Loucy (cell line): ENCODE results near the gene TTYH2.

Experiments used
- H2AFZ ChIP-seq: fragments of 200-600 bp; sonication (generic); 2 replicates; pipeline ENCODE4 v1.6.0; 2016; ENCODE audit warnings: antibody characterized with exemption, mild to moderate bottlenecking, low read length, moderate library complexity
- H3F3A ChIP-seq: fragments of 200-600 bp; 2 replicates; pipeline ENCODE4 v1.6.0; 2016; ENCODE audit warnings: antibody characterized with exemption, low read depth, mild to moderate bottlenecking
- H3K27me3 ChIP-seq: fragments of 200-600 bp; sonication (generic); 2 replicates; pipeline ENCODE4 v1.6.1; 2014; ENCODE audit warnings: low read length, mild to moderate bottlenecking; ENCODE audit not compliant: insufficient read depth, poor library complexity, severe bottlenecking
- H3K36me3 ChIP-seq: fragments of 200-600 bp; sonication (generic); 2 replicates; pipeline ENCODE4 v1.6.1; 2016; ENCODE audit warnings: low read length; ENCODE audit not compliant: insufficient read depth
- H3K4me1 ChIP-seq: fragments of 200-600 bp; sonication (generic); 2 replicates; pipeline ENCODE4 v1.5.1; 2014; ENCODE audit warnings: low read length, mild to moderate bottlenecking; ENCODE audit not compliant: insufficient read depth, poor library complexity, severe bottlenecking
- H3K4me2 ChIP-seq: fragments of 200-600 bp; sonication (generic); 2 replicates; pipeline ENCODE4 v1.6.0; 2014; ENCODE audit warnings: antibody characterized with exemption, low read length, low read depth, mild to moderate bottlenecking; ENCODE audit not compliant: poor library complexity, severe bottlenecking
- H3K4me3 ChIP-seq: fragments of 200-600 bp; sonication (generic); 2 replicates; pipeline ENCODE4 v1.5.1; 2014; ENCODE audit warnings: low read length, mild to moderate bottlenecking, mixed read lengths; ENCODE audit not compliant: poor library complexity, severe bottlenecking
- H3K79me2 ChIP-seq: fragments of 200-600 bp; sonication (generic); 2 replicates; pipeline ENCODE4 v1.6.1; 2014; ENCODE audit warnings: low read length; ENCODE audit not compliant: insufficient read depth
- H3K9ac ChIP-seq: fragments of 200-600 bp; sonication (generic); 2 replicates; pipeline ENCODE4 v1.6.0; 2014; ENCODE audit warnings: mild to moderate bottlenecking, low read depth, low read length, moderate library complexity; ENCODE audit not compliant: poor library complexity, severe bottlenecking
- H3K9me2 ChIP-seq: fragments of 200-600 bp; sonication (generic); replicated peaks from 2 replicates; pipeline ENCODE4 v1.6.1; 2016; ENCODE audit warnings: low read depth, low read length, mixed read lengths
- H3K9me3 ChIP-seq: fragments of 200-600 bp; sonication (generic); 2 replicates; pipeline ENCODE4 v1.6.1; 2014; ENCODE audit warnings: mild to moderate bottlenecking, antibody characterized with exemption, low read length, low read depth; ENCODE audit not compliant: insufficient read depth
- H4K20me1 ChIP-seq: fragments of 200-600 bp; sonication (generic); 2 replicates; pipeline ENCODE4 v1.6.0; 2014; ENCODE audit warnings: antibody characterized with exemption, low read length, mild to moderate bottlenecking; ENCODE audit not compliant: insufficient read depth, poor library complexity, severe bottlenecking
- CTCF ChIP-seq: fragments of 200-600 bp; sonication (generic); conservative IDR thresholded peaks from 2 replicates; pipeline ENCODE4 v1.5.1; 2014; ENCODE audit warnings: mild to moderate bottlenecking, antibody characterized with exemption, low read length
- EZH2phosphoT487 ChIP-seq: fragments of 200-600 bp; IDR thresholded peaks from 2 replicates; pipeline ENCODE4 v1.6.1; 2018; ENCODE audit warnings: antibody characterized with exemption, mild to moderate bottlenecking, moderate library complexity, borderline replicate concordance

The TTYH2 gene

DNA sequence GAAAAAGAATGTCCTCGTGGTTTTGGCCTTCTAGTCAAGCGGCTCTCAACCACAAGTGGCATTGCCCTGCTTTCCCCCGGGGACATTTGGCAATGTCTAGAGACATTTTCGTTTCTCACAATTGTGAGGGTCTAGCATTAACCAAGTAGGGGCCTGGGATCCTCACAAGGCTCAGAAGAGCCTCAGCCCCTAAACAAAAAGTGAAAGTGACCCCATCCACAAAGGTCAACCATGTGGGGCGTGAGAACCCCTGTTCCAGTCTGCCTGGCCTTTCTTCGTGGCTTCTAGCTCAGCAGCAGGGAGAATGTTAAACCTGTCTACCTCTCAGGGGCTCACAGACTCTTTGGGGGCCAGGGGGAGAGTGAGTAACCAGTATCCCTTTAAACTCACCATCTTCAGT is 14.7 kb upstream of the TTYH2 start:
- Histone ChIP-seq H3K4me2 (no peak overlapping the region), H3K9ac (no peak overlapping the region), H3K27me3 (peaks cover 3% of the 10 kb centered on the region)

DNA sequence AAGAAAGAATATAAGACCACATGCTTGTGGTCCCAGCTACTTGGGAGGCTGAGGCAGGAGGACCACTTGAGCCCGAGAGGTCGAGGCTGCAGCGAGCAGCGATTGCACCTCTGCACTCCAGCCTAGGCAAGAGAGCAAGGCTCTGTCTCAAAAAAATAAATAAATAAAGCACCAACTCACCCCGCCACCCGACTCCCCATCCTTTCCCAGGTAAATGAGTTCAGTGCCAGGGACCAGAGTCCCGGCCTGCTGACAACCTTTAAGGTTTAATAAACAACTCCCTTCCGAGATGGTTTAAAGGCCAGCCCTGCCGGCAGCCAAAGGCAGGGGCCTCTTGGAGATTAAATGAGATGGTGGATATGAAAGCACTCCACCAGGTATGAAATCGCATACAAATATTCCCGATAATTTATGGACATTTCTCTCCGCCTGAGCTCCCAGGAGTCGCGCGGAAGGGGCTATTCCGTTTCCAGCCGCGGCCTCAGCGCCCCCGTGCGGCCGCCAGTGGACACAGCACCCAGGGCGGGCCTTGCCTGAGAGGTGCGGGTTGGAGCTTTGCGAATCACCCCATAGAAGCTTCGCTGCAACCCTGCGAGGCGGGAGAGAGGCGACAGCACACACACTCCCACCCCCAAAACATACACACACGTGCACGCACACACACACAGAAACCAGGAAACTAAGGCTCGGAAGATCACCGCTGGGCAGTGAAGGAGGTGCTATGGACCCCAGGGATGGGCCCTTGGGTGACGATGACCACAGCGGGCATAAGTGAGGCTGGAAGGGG is 13.9 kb upstream of the TTYH2 start:
- no peak for TF ChIP-seq EZH2phosphoT487
- peak; percentile 96 for TF ChIP-seq CTCF
- Histone ChIP-seq H2AFZ (0 out of 2 replicates have a peak overlapping the region, but pooled peaks have one; percentile 41), H4K20me1 (peaks cover 10% of the 10 kb centered on the region), H3K27me3 (peaks cover 10% of the 10 kb centered on the region), H3K9me2 (no peaks in the 10 kb centered on the region), H3K9me3 (no peaks in the 10 kb centered on the region), H3K4me2 (peak overlapping the region; percentile 14), H3K9ac (no peak overlapping the region), H3K4me3 (no peak overlapping the region), H3K36me3 (0 out of 2 replicates have a peak, but pooled peaks cover 4% of the 10 kb centered on the region), H3K4me1 (peaks cover 3% of the 10 kb centered on the region), H3K79me2 (peaks cover 10% of the 10 kb centered on the region), H3F3A (no peaks in the 10 kb centered on the region)

More for the DNA sequence above, 14.7 kb upstream of the TTYH2 start:
- Histone ChIP-seq H3K4me1 (peaks cover 3% of the 10 kb centered on the region), H3F3A (no peaks in the 10 kb centered on the region), H4K20me1 (peaks cover 2% of the 10 kb centered on the region), H3K9me2 (no peaks in the 10 kb centered on the region), H3K36me3 (no peaks in the 10 kb centered on the region), H3K9me3 (no peaks in the 10 kb centered on the region), H2AFZ (no peak overlapping the region), H3K4me3 (no peak overlapping the region), H3K79me2 (peaks cover 2% of the 10 kb centered on the region)
- TF ChIP-seq EZH2phosphoT487, result no peak
- no peak for TF ChIP-seq CTCF

- Histone ChIP-seq H3K9me3 (no peaks in the 10 kb centered on the region), H3K4me3 (no peak overlapping the region), H4K20me1 (peaks cover 16% of the 10 kb centered on the region), H3K79me2 (peaks cover 17% of the 10 kb centered on the region), H3F3A (no peaks in the 10 kb centered on the region), H3K27me3 (peaks cover 10% of the 10 kb centered on the region), H2AFZ (no peak overlapping the region), H3K9ac (no peak overlapping the region), H3K9me2 (no peaks in the 10 kb centered on the region), H3K4me1 (peaks cover 8% of the 10 kb centered on the region), H3K4me2 (no peak overlapping the region), H3K36me3 (0 out of 2 replicates have a peak, but pooled peaks cover 4% of the 10 kb centered on the region)
- TF ChIP-seq EZH2phosphoT487 (no peak), CTCF (no peak)
These were observed 13.3 kb upstream of the TTYH2 start for GRCh38 chr17:74200112-74200511.
